Tibial nerve (tissue), 4 donors: ENCODE data around the gene TRIM8. TPM values are rescaled to one million over a fixed set of nuclear protein-coding genes. Genes with fewer than 3 reads are reported as not detected.

Source experiments
- DNase-seq, 2 donors: peaks; one replicate each; pipeline ENCODE4 v3.0.0-alpha.2; 2019; ENCODE audit warnings: low spot score in 2 of 2
- H3K27ac ChIP-seq, 4 donors: fragments of 200-600 bp; sonication (generic) in 3 of 4; one replicate each; pipeline ENCODE4 v1.5.1; 2017 to 2019; ENCODE audit warnings: mild to moderate bottlenecking in 1 of 4
- H3K27me3 ChIP-seq, 2 donors: fragments of 200-600 bp; sonication (generic) in 1 of 2; one replicate each; pipeline versions ENCODE4 v1.5.1 to v1.6.0; 2017 to 2019
- H3K36me3 ChIP-seq, 3 donors: fragments of 200-600 bp; sonication (generic); one replicate each; pipeline ENCODE4 v1.5.1; 2018 to 2019
- H3K4me1 ChIP-seq, 4 donors: fragments of 200-600 bp; sonication (generic) in 3 of 4; one replicate each; pipeline ENCODE4 v1.5.1; 2017 to 2019
- H3K4me3 ChIP-seq, 4 donors: fragments of 200-600 bp; sonication (generic) in 3 of 4; one replicate each; pipeline ENCODE4 v1.5.1; 2017 to 2019; ENCODE audit warnings: mild to moderate bottlenecking in 1 of 4, moderate library complexity in 1 of 4
- H3K9me3 ChIP-seq, 4 donors: fragments of 200-600 bp; sonication (generic) in 3 of 4; one replicate each; pipeline ENCODE4 v1.5.1; 2017 to 2019
- CTCF ChIP-seq, 5 experiments: fragments of 200-600 bp in 3 of 5; fragments of 450-650 bp in 2 of 5; sonication (generic) in 3 of 5; IDR thresholded peaks; one replicate each; pipeline ENCODE4 v1.5.1; 2016 to 2019; ENCODE audit warnings: antibody characterized with exemption in 5 of 5, mild to moderate bottlenecking in 3 of 5, moderate library complexity in 2 of 5
- EP300 ChIP-seq, 2 donors: sonication (generic); formaldehyde crosslinking; IDR thresholded peaks; one replicate each; pipeline ENCODE4 v1.6.1; 2017; ENCODE audit warnings: antibody characterized with exemption in 2 of 2, mild to moderate bottlenecking in 1 of 2
- POLR2A ChIP-seq, 2 donors: fragments of 450-650 bp; IDR thresholded peaks; one replicate each; pipeline ENCODE4 v1.6.1; 2017; ENCODE audit warnings: antibody characterized with exemption in 2 of 2, mild to moderate bottlenecking in 2 of 2, moderate library complexity in 2 of 2
- WGBS, 2 donors: methylation state at CpG; one replicate each; pipeline ENCODE4 v1.1.5; 2018; 5-methylcytosine and 5-hydroxymethylcytosine counted together
- total RNA-seq, 4 donors: library from RNA; depleted of rRNA; stranded (reverse); fragments of >200 nt; gene quantifications; one replicate each; pipeline ENCODE4 v1.1.0, GENCODE V29; 2016

TRIM8 gene
- total RNA-seq, 4 donors from 2014 or later: 156 to 206 (median 157) TPM

- Histone ChIP-seq H3K4me1 (peaks cover 6 to 99% (median 76%) of the 10 kb centered on the region in 4 donors), H3K27ac (peak overlapping the region; percentile 17 to 95 (median 84)), H3K9me3 (no peaks in the 10 kb centered on the region), H3K4me3 (no peak overlapping the region), H3K27me3 (no peaks in the 10 kb centered on the region), H3K36me3 (peaks cover 0 to 16% (median 0%) of the 10 kb centered on the region in 3 donors)
- 43 to 45% methylated on average over 18 to 19 of the region's 22 CpGs for WGBS, 2 donors
- no peak for DNase-seq
- no peak for TF ChIP-seq EP300 (IDR thresholded peaks at IDR 0.05)
- TF ChIP-seq CTCF (IDR thresholded peaks at IDR 0.05): no peak
- no peak for TF ChIP-seq POLR2A (IDR thresholded peaks at IDR 0.05)
These were observed 14.3 kb upstream of the TRIM8 start for GRCh38 chr10:102629661-102630614.

- DNase-seq: no peak
- Histone ChIP-seq H3K4me1 (peaks cover 6 to 99% (median 75%) of the 10 kb centered on the region in 4 donors), H3K27ac (peak overlapping the region in 3 of 4 donors; percentile 76 to 95 (median 91)), H3K4me3 (no peak overlapping the region), H3K36me3 (peaks cover 0 to 16% (median 0%) of the 10 kb centered on the region in 3 donors), H3K9me3 (no peaks in the 10 kb centered on the region), H3K27me3 (no peaks in the 10 kb centered on the region)
- 39 to 58% methylated on average over 6 of the region's 6 CpGs for WGBS, 2 donors
- no peak for TF ChIP-seq EP300 (IDR thresholded peaks at IDR 0.05)
- no peak for TF ChIP-seq CTCF (IDR thresholded peaks at IDR 0.05)
- TF ChIP-seq POLR2A (IDR thresholded peaks at IDR 0.05): no peak
These were observed 13.6 kb upstream of the TRIM8 start for GRCh38 chr10:102630663-102631062.

DNA sequence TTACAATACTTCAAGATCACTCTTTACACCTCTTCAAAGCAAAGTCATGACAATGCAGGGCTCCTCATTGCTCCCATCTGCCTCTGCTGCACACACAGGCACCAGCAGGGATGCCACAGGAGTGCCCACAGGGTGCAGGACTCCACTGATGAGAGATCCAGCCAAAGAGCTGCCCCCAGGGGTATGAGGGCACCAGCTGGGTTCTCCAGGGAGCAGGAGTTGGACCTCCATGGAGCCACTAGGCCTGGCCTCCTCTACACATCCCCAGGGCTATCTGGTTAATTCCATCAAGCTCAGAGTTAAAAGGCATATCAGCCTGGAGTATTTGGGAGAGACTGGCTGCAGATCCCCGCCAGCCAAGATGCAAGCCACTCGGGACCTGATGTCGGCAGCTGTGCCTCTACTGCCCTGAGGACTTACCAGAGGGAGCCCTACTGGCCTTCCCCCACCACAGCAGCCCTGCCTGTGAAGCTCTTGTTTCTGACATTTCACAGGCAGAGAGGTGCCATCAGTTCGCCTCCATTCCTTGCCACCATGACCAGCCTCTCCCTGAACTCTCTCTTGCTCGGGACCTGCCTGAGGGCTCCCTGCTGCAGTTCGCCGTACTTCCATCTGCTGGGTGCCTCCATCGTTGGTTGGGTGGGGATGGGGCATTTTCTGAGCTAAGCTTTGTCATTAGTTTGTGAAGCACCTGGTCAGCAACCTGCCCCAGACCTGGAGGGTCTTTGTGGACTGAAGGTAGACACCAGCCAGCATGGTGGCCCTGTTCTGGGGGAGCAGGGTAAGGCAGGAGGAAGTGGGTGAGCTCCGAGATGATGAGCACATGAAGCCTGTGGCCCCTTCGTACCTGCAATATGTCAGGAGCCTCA lies 12.5 kb upstream of the TRIM8 start:
- H3K27me3 ChIP-seq: no peaks in the 10 kb centered on the region
- DNase-seq: no peak
- peaks cover 6 to 89% (median 64%) of the 10 kb centered on the region in 4 donors for H3K4me1 ChIP-seq
- peaks cover 0 to 16% (median 0%) of the 10 kb centered on the region in 3 donors for H3K36me3 ChIP-seq
- H3K4me3 ChIP-seq: no peak overlapping the region
- WGBS, 2 donors: 80 to 84% methylated on average over 10 of the region's 10 CpGs
- peak overlapping the region in 2 of 4 donors; percentile 91 to 95 for H3K27ac ChIP-seq
- no peaks in the 10 kb centered on the region for H3K9me3 ChIP-seq
- no peak for TF ChIP-seq CTCF (IDR thresholded peaks at IDR 0.05)
- no peak for TF ChIP-seq EP300 (IDR thresholded peaks at IDR 0.05)
- TF ChIP-seq POLR2A (IDR thresholded peaks at IDR 0.05): no peak

- H3K4me1 ChIP-seq: peaks cover 3 to 81% (median 56%) of the 10 kb centered on the region in 4 donors
- no peaks in the 10 kb centered on the region for H3K27me3 ChIP-seq
- TF ChIP-seq EP300 (IDR thresholded peaks at IDR 0.05): no peak
- TF ChIP-seq POLR2A (IDR thresholded peaks at IDR 0.05): no peak
- TF ChIP-seq CTCF (IDR thresholded peaks at IDR 0.05): no peak
- H3K4me3 ChIP-seq: no peak overlapping the region
- DNase-seq: no peak
- H3K9me3 ChIP-seq: no peaks in the 10 kb centered on the region
- WGBS, 2 donors: 19 to 29% methylated on average over 5 of the region's 5 CpGs
- H3K36me3 ChIP-seq: peaks cover 0 to 16% (median 0%) of the 10 kb centered on the region in 3 donors
- H3K27ac ChIP-seq: peak overlapping the region; percentile 30 to 95 (median 74)
These were observed 11.7 kb upstream of the TRIM8 start for GRCh38 chr10:102632394-102633111.
